Testis (tissue), 2 donors: ENCODE data around the gene FAM184A.

Experiments
- POLR2A ChIP-seq: fragments of 450-650 bp; IDR thresholded peaks from one replicate; pipeline ENCODE4 v1.6.1; 2017; ENCODE audit warnings: antibody characterized with exemption, mild to moderate bottlenecking, moderate library complexity
- TF ChIP-seq, protein P1 (sequence below), 3 experiments: fragments of 450-650 bp in 2 of 3; fragments of 200-600 bp in 1 of 3; sonication (generic) in 1 of 3; IDR thresholded peaks; one replicate each; pipeline ENCODE4 v1.5.1; 2016 to 2019; ENCODE audit warnings: antibody characterized with exemption in 3 of 3, mild to moderate bottlenecking in 2 of 3, moderate library complexity in 1 of 3

DNA sequence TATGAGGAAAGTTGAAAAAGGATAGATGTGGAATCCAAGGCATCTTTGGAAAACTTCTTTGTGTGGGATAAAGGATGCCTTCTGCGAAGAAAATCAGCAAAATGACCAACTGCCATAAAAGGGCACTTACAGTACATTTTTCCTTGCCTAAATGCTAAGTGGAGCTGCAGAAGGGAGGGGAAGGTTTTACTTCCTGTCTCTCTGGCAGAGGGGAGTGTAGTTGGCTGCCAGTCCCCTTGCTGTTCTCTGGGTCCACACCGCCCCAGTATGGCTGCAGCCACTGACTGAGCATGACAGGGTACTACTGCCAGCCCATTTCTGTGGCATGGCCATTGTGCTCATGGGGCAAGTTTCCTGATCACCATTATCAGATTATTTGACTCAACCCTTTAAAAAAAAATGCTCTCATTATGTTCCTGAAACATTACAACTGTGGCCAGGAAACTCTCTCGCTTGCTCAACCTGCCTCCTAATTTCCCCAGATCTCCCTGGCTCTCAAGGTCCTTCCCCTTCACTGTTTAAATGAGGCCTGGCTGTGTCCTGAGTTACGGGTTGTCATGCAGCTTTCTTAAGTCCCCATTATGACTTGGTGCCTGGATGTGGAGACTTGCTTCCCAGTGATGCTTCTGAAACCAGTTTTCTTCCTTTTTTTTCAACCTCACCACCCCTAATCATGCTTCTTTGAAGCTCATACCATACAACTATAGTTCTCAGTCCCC, 34.5 kb upstream of the FAM184A start:
- TF ChIP-seq, protein P1, sequence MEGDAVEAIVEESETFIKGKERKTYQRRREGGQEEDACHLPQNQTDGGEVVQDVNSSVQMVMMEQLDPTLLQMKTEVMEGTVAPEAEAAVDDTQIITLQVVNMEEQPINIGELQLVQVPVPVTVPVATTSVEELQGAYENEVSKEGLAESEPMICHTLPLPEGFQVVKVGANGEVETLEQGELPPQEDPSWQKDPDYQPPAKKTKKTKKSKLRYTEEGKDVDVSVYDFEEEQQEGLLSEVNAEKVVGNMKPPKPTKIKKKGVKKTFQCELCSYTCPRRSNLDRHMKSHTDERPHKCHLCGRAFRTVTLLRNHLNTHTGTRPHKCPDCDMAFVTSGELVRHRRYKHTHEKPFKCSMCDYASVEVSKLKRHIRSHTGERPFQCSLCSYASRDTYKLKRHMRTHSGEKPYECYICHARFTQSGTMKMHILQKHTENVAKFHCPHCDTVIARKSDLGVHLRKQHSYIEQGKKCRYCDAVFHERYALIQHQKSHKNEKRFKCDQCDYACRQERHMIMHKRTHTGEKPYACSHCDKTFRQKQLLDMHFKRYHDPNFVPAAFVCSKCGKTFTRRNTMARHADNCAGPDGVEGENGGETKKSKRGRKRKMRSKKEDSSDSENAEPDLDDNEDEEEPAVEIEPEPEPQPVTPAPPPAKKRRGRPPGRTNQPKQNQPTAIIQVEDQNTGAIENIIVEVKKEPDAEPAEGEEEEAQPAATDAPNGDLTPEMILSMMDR (IDR thresholded peaks at IDR 0.05), result no peak
- TF ChIP-seq POLR2A, result no peak
